Glomerular visceral epithelial cell (primary cell): Measurements from ENCODE around the gene CPTP.

Experiments used
- DNase-seq: peaks from one replicate; pipeline ENCODE4 v3.0.0-alpha.2; 2016; ENCODE audit errors: extremely low spot score

CPTP gene

DNA sequence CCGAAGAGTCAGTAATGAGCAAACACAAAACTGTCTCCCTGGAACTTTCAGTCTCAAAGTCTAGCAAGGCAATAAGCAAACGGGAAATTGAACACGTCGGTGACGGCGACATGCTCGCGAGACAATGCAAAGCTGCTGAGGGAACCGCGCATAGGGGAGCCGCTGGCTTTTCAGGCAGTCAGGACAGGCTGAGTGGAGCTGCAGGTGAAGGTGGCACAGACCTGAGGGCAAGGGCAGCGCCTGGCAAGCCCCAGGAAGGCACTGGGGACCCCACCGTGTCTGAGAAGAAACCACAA, 5.0 kb upstream of the CPTP start:
- no peak for DNase-seq

DNA sequence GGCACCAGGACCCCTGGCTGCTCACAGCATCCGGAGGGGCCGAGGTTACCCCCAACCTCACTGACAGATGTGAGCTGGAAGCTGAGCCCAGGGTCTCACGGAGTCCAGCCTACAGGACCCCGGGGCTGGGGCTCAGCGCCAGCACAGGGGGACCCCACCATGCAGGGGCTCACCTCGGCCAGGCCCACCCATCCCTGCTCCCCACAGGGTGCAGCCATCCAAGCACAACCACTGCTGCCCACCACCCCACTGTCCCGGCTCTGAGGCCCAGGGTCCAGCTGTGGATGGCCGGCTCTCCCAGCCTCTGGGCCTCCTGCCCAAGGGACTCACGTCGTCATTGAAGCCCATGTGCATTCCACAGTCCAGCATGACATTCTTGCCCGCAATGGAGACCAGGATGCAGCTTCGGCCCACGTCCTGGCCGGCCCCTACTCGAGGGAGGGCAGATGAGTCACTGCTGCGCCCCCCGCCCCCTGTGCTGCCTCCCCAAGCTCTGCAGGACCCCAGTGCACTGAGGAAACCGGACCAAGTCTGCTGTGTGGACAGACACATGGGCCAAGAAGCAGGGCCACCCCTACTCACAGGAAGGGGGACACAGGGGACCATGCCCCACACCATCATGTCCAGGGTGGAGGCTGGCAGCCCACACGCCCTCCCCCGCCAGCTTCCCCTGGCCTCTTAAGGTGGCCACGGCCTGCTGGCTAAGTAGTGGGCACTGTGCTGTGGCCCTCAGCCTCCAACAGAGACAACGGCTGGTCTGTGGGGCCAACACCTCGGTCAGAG, 3.7 kb upstream of the CPTP start:
- DNase-seq = no peak

DNA sequence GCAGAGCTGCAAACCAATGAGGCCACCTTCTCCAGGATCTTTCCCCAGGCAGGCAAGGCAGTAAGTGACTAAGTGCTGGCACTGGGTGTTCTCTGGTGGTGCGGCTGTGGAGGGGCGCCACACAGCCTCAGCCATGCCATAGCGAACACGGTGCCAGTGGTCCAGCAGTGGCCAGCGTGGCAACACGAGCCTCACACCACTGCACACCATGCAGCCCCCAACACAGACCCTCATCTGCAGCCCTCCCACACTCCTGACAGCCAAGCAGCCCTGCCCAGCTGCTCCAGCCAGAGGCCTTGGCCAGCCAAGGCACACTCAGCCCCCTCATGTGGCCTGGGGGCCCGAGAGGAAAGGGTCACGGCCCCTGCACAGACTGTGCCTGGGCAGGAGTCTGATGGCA, 3.1 kb upstream of the CPTP start:
- DNase-seq = no peak

DNA sequence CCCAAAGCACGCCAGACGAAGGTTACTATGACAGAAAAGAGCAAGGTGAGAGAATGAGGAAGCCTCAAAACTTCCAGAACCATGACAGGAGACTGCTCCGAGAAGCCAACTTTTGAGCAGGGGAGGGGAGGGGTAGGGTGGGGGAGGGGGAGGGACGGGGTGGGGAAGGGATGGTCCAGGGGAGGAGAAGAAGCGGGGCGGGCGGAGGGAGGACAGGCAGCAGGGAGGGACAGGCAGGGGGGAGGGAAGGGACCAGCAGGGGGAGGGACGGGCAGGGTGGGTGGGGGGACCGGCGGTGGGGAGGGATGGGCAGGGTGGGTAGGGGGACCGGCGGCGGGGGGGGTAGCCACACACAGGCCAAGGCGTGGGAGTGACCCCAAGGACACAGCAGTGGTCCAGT, 2.2 kb upstream of the CPTP start:
- DNase-seq = no peak

DNA sequence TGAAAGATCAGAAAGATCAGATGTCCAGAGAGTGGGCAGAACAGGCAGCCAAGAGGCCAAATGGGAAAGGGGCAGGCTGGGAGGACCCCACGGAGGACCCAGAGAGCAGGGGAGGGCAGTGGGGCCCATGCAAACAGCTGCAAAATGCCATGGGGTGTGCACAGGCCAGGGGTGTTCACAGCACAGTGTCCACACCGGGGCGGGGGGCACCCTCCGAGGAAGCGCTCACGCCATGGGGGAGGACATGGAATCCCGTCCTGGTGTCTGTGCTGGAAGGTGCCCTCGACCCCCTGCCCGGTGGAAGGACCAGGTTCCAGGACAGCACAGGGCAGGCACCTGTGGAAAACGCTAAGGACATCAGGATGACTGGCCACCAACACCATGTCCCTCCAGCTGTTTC, 1.6 kb upstream of the CPTP start:
- no peak for DNase-seq

DNA sequence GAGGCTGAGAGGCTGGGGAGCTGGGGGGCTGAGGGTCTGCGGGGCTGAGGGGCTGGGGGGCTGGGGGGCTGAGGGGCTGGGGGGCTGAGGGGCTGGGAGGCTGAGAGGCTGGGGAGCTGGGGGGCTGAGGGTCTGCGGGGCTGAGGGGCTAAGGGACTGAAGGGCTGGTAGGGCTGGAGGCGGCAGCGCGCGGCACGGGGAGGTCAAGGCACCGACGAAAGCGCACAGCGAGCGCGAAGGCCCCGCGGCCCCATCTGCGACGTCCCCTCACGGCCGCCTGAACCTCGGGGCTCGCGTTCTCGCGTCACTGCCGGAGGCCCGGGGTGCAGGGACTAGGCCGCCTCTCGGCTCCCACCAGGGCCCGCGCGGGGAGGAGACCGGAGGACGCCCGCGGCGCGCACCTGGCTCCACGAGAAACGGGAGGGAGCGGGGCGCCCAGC, 498 bp upstream of the CPTP start:
- peak; percentile 18 for DNase-seq

DNA sequence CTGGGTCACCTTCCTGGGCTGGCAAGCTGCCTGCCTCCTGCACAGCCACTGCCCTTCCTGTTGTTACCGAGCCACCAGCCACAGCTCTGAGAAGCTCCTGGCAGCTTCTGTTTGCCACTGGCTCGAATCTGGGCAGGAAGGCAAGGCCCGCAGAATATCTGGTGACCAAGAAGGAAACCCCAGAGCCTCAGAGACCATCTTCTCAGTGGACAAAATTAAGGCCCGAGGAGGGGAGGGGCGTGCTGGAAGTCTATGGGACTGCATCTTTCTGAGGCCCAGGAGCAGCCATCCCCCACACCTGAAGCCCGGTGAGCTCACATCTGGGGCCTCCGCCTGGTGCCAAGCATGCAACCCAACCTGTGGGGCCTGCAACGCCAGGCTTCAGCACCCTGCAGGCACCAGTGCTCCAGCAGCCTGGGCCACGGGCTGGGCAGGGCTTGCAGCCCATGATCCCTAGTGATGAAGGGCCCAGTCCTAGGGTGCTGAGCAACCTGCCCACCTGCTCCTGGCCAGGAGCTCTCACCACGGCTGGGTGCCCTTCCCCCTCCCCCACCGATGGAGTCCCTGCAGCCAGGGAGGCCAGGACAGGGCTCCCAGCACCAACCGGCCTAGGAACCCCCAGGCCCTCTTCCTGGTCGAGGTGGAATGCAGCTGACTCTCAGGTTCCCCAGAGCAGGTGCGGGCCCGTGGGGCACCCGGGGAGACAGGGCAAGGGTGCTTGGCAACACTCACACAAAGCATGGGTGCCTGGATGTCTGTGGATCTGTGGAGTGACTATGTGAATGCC, 879 bp downstream of the CPTP start:
- DNase-seq = no peak

DNA sequence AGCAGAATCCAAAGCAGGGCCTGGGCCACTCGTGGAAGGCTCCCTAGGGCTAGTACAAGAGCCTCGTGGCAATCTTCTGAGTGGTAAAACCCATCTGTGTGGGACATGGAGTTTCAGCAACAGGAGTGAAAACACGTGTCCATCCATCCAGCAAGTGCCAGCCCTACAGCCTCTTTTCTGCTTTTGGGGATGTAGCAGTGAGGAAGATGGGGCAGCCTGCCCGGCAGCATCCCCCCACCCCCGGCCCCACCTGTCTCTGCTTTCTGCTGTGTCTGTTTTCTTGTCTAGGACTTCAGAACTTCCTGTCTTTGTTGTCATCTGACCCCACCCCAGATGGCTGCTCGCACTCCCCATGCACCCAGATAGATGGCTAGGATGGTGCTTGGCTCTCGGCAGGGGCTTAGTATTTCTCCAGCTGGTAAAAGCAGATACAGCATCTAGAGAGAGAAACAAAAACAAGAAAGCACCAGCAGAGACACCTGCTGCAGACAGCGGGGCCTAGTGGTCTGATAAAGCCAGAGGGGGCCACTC, 1.5 kb downstream of the CPTP start:
- no peak for DNase-seq

DNA sequence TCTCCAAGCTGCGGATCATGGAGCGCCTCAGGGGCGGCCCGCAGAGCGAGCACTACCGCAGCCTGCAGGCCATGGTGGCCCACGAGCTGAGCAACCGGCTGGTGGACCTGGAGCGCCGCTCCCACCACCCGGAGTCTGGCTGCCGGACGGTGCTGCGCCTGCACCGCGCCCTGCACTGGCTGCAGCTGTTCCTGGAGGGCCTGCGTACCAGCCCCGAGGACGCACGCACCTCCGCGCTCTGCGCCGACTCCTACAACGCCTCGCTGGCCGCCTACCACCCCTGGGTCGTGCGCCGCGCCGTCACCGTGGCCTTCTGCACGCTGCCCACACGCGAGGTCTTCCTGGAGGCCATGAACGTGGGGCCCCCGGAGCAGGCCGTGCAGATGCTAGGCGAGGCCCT, 2.7 kb downstream of the CPTP start:
- DNase-seq = no peak

DNA sequence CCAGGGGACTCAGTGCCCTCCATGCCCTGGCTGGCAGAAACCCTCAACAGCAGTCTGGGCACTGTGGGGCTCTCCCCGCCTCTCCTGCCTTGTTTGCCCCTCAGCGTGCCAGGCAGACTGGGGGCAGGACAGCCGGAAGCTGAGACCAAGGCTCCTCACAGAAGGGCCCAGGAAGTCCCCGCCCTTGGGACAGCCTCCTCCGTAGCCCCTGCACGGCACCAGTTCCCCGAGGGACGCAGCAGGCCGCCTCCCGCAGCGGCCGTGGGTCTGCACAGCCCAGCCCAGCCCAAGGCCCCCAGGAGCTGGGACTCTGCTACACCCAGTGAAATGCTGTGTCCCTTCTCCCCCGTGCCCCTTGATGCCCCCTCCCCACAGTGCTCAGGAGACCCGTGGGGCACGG, 3.7 kb downstream of the CPTP start:
- no peak for DNase-seq

DNA sequence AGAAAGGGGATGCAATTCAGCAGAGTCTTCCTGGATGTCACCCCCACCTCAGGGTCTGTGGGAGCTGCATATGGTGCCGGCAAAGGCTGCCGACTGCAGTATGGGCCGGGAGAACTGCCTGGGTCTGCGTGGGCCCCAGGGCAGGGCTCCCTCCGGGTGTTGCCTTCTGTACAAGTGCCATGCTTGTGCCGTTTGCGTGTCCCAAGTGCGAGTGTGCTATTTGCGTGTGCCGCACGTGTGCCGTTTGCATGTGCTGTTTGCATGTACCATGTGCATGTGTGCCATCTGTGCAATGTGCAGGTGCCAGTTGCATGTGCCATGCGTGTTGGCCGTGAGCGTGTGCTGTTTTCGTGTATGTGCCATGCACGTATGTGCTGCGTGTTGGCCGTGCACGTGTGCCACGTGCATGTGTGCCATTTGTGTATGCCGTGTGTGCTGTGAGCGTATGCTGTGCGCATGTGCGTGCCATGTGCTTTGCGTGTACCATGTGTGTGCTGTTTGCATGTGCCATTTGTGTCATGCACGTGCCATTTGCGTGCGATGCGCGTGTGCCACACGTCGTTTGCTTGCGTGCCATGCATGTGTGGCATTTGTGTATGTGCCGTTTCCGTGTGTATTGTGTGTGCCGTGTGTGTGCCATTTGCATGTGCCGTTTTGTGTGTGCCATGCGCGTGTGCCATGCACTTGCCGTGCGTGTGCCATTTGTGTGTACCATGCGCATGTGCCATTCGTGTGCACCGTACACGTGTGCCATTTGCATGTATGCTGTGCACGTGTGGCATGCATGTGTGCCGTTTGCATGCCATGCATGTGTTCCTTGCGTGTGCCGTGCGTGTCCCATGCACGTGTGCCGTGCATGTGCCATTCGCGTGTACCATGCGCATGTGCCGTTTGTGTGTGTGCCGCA, 5.0 kb downstream of the CPTP start:
- no peak for DNase-seq

DNA sequence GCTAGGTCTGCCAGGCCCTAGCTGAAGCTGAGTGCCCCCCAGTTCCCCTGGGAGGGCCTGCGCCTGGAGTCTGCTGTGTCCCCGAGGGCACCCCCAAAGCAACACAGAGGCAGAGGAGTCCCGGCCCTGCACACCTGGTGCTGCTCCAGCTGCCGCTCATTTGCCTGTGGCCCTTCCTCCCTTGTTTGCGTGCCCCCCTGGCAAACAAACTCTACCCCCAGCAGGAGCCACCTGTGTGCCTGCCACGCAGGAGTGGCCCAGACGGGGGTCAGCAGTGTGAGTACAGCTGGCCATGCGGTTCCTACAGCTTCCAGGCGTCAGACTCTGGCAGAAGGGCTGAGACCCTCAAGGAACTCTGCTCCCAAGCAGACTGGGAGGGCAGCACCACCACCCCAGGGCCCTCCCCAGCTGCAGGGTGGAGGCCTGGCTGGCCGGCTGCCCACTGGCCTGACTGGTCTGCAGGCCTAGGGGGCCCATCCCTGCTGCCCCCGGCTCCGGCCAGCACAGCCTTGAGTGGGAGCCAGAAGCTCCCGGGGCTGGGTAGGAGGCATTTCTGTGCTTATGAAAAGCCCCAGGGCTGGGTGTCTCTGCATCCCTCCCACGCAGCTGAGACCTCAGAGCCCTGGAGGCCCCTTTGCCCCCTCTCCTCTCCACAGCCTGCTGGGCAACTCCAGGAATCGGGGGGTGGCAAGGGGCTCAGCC, 5.9 kb downstream of the CPTP start:
- no peak for DNase-seq

DNA sequence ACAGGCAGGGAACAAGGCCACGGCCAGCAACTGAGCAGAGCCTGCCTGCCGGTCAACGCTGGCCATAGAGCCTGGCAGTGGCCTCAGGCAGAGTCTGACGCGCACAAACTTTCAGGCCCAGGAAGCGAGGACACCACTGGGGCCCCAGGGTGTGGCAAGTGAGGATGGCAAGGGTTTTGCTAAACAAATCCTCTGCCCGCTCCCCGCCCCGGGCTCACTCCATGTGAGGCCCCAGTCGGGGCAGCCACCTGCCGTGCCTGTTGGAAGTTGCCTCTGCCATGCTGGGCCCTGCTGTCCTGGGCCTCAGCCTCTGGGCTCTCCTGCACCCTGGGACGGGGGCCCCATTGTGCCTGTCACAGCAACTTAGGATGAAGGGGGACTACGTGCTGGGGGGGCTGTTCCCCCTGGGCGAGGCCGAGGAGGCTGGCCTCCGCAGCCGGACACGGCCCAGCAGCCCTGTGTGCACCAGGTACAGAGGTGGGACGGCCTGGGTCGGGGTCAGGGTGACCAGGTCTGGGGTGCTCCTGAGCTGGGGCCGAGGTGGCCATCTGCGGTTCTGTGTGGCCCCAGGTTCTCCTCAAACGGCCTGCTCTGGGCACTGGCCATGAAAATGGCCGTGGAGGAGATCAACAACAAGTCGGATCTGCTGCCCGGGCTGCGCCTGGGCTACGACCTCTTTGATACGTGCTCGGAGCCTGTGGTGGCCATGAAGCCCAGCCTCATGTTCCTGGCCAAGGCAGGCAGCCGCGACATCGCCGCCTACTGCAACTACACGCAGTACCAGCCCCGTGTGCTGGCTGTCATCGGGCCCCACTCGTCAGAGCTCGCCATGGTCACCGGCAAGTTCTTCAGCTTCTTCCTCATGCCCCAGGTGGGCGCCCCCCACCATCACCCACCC, 6.7 kb downstream of the CPTP start, which contains the start of gene TAS1R3:
TSS of gene TAS1R3 (plus strand) at position 213 of the 898 bp plus-strand sequence. CDS start at position 279, 66 bp downstream.
- DNase-seq = no peak

DNA sequence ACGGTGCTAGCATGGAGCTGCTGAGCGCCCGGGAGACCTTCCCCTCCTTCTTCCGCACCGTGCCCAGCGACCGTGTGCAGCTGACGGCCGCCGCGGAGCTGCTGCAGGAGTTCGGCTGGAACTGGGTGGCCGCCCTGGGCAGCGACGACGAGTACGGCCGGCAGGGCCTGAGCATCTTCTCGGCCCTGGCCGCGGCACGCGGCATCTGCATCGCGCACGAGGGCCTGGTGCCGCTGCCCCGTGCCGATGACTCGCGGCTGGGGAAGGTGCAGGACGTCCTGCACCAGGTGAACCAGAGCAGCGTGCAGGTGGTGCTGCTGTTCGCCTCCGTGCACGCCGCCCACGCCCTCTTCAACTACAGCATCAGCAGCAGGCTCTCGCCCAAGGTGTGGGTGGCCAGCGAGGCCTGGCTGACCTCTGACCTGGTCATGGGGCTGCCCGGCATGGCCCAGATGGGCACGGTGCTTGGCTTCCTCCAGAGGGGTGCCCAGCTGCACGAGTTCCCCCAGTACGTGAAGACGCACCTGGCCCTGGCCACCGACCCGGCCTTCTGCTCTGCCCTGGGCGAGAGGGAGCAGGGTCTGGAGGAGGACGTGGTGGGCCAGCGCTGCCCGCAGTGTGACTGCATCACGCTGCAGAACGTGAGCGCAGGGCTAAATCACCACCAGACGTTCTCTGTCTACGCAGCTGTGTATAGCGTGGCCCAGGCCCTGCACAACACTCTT, 7.6 kb downstream of the CPTP start:
- DNase-seq = no peak

DNA sequence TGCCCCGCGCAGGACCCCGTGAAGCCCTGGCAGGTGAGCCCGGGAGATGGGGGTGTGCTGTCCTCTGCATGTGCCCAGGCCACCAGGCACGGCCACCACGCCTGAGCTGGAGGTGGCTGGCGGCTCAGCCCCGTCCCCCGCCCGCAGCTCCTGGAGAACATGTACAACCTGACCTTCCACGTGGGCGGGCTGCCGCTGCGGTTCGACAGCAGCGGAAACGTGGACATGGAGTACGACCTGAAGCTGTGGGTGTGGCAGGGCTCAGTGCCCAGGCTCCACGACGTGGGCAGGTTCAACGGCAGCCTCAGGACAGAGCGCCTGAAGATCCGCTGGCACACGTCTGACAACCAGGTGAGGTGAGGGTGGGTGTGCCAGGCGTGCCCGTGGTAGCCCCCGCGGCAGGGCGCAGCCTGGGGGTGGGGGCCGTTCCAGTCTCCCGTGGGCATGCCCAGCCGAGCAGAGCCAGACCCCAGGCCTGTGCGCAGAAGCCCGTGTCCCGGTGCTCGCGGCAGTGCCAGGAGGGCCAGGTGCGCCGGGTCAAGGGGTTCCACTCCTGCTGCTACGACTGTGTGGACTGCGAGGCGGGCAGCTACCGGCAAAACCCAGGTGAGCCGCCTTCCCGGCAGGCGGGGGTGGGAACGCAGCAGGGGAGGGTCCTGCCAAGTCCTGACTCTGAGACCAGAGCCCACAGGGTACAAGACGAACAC, 8.3 kb downstream of the CPTP start:
- no peak for DNase-seq

DNA sequence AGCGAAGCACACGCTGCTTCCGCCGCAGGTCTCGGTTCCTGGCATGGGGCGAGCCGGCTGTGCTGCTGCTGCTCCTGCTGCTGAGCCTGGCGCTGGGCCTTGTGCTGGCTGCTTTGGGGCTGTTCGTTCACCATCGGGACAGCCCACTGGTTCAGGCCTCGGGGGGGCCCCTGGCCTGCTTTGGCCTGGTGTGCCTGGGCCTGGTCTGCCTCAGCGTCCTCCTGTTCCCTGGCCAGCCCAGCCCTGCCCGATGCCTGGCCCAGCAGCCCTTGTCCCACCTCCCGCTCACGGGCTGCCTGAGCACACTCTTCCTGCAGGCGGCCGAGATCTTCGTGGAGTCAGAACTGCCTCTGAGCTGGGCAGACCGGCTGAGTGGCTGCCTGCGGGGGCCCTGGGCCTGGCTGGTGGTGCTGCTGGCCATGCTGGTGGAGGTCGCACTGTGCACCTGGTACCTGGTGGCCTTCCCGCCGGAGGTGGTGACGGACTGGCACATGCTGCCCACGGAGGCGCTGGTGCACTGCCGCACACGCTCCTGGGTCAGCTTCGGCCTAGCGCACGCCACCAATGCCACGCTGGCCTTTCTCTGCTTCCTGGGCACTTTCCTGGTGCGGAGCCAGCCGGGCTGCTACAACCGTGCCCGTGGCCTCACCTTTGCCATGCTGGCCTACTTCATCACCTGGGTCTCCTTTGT, 9.1 kb downstream of the CPTP start:
- DNase-seq = no peak

DNA sequence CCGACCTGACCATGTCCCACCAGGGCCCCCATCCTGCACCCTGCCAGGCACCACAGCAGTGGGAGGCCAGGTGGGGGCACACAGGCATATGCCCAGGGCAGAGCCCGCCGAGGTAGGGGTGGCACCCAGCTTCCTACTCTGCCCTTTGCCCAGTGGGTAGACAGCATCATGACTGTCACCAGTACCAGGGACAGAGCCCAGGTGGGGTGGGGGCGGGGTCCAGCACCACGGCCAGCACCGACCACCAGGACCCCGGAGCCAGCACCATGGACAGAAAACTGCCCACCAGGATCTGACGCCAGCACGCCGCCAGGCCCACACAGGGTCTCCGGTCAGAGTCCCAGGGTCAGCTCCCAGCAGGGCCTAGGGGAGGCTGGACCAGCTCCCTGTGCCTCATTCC, 10.2 kb downstream of the CPTP start:
- no peak for DNase-seq

DNA sequence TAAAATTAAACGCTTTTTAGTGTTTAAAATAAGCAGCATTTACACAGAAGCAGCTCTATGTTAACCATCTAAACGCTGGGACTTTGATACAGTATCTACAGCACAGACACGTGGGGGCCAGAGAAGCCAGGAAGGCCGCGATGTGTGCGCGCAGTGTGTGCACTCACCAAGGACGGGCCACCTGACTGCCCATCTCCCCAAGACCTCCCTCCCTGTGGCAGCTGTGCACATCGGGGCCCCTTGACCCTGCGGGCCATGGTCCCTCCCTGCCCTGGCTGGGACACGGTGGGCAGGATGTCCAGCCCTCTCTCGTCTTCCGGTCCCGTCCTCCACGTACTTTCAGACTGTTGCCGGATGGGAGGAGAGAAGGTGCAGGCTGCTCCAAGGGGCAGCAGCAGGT, 10.7 kb downstream of the CPTP start:
- no peak for DNase-seq
